T-helper 17 cell (primary cell): Measurements from ENCODE around the gene SLC22A17. TPM values are rescaled to one million over a fixed set of nuclear protein-coding genes. Genes with fewer than 3 reads are reported as not detected.
"Not testable (repeated sequence)": the region's sequence is repeated elsewhere in the genome, so short reads cannot be mapped to it uniquely, and the experiment has no call there.

Experiments used
- ATAC-seq: fragments of 150-1000 bp; cut with Tn5 transposase; 2 replicates; pipeline ENCODE4 v1.10.0; 2021; ENCODE audit warnings: mild to moderate bottlenecking, moderate library complexity
- DNase-seq, 3 donors: peaks; one replicate each; pipeline versions ENCODE4 v3.0.0 to v3.0.0-alpha.2; 2020 to 2021
- H3K9me3 ChIP-seq: one replicate; pipeline ENCODE4 v1.7.0; 2013; ENCODE audit warnings: low read length, mild to moderate bottlenecking; ENCODE audit not compliant: control insufficient read depth, poor library complexity, severe bottlenecking
- H3K27ac Mint-ChIP-seq: one replicate; pipeline ENCODE4 v1.8.0; 2022; ENCODE audit warnings: mild to moderate bottlenecking, moderate library complexity, mixed read lengths
- H3K27me3 Mint-ChIP-seq: one replicate; pipeline ENCODE4 v1.8.0; 2022; ENCODE audit warnings: mixed read lengths
- H3K36me3 Mint-ChIP-seq: one replicate; pipeline ENCODE4 v1.8.0; 2022; ENCODE audit warnings: low read depth, mixed read lengths
- H3K4me1 Mint-ChIP-seq: one replicate; pipeline ENCODE4 v1.8.0; 2022; ENCODE audit warnings: mild to moderate bottlenecking, mixed read lengths
- H3K4me3 Mint-ChIP-seq: one replicate; pipeline ENCODE4 v1.8.0; 2022; ENCODE audit warnings: mild to moderate bottlenecking, moderate library complexity, mixed read lengths
- total RNA-seq, 4 donors: library from RNA in 2 of 4; stranded (reverse) in 2 of 4; gene quantifications; one replicate each; pipeline ENCODE4 v1.2.3 and lab custom pipeline; 2022 to 2026

Gene SLC22A17
- 10 to 100 TPM in 1 of 2 donors, 1 to 10 TPM in 1; 3.7 to 10.5 TPM for total RNA-seq
- 3.4 to 3.5 reads per million in 2 donors for total RNA-seq (lab: John Stamatoyannopoulos, UW)

GRCh38 chr14:23352506-23353432 is at the start of gene SLC22A17:
SLC22A17 (minus strand) TSS chr14:23352887.
- H3K9me3 ChIP-seq: no peaks in the 10 kb centered on the region
- DNase-seq (peak in 2 of 3 donors; percentile 29 to 31), ATAC-seq (peak; percentile 93)
- Mint-ChIP-seq H3K27ac (peak within 1 kb of the TSS; percentile 72), H3K36me3 (peaks cover 12% of the 10 kb centered on the region), H3K27me3 (peaks cover 50% of the 10 kb centered on the region), H3K4me1 (peaks cover 18% of the 10 kb centered on the region), H3K4me3 (peak within 1 kb of the TSS; percentile 89)

GRCh38 chr14:23401291-23401690 is 48.6 kb upstream of the SLC22A17 start:
- no peak for ATAC-seq
- no peak overlapping the region for H3K4me3 Mint-ChIP-seq
- H3K4me1 Mint-ChIP-seq: no peaks in the 10 kb centered on the region
- no peak for DNase-seq
- peaks cover 42% of the 10 kb centered on the region for H3K27me3 Mint-ChIP-seq
- no peaks in the 10 kb centered on the region for H3K9me3 ChIP-seq
- H3K36me3 Mint-ChIP-seq: peaks cover 3% of the 10 kb centered on the region
- no peak overlapping the region for H3K27ac Mint-ChIP-seq

GRCh38 chr14:23400496-23401149 is 47.9 kb upstream of the SLC22A17 start:
- not testable (repeated sequence) for H3K4me3 Mint-ChIP-seq, H3K4me1 Mint-ChIP-seq, ATAC-seq

GRCh38 chr14:23399591-23399990 is 46.9 kb upstream of the SLC22A17 start:
- H3K4me3 Mint-ChIP-seq: no peak overlapping the region
- no peaks in the 10 kb centered on the region for H3K4me1 Mint-ChIP-seq
- DNase-seq: no peak
- no peak for ATAC-seq
- peaks cover 33% of the 10 kb centered on the region for H3K27me3 Mint-ChIP-seq
- H3K27ac Mint-ChIP-seq: no peak overlapping the region
- H3K36me3 Mint-ChIP-seq: peaks cover 3% of the 10 kb centered on the region
- no peaks in the 10 kb centered on the region for H3K9me3 ChIP-seq

More at GRCh38 chr14:23400496-23401149, 47.9 kb upstream of the SLC22A17 start:
- H3K27me3 Mint-ChIP-seq: peaks cover 39% of the 10 kb centered on the region
- H3K9me3 ChIP-seq, H3K36me3 Mint-ChIP-seq, H3K27ac Mint-ChIP-seq, DNase-seq: not testable (repeated sequence)

DNA sequence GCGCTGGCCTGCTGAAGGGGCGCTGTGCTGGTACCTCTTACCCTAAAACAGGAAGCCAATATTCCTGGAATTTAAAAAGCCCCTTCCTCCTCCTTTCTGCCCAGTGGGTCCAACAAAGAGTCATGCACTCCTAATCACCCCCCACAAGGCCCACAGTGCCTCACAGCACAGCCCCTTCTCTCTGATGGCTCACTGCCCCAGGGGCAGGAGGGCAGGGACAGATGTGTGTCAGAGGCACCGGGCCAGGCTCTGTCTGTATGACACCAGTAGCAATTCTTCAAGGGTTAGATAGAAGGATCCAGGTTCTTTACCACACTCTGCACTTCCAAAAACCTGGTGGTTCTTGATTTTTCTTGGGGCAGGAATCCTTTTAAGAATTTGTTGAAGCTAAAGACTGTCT is 46.4 kb upstream of the SLC22A17 start:
- H3K4me3 Mint-ChIP-seq: no peak overlapping the region
- no peaks in the 10 kb centered on the region for H3K9me3 ChIP-seq

GRCh38 chr14:23398348-23398747 is 45.7 kb upstream of the SLC22A17 start:
- Mint-ChIP-seq H3K4me1 (no peaks in the 10 kb centered on the region), H3K27ac (no peak overlapping the region), H3K4me3 (no peak overlapping the region), H3K36me3 (peaks cover 3% of the 10 kb centered on the region), H3K27me3 (peaks cover 34% of the 10 kb centered on the region)
- no peak for DNase-seq
- H3K9me3 ChIP-seq: no peaks in the 10 kb centered on the region
- no peak for ATAC-seq

More for the DNA sequence above, 46.4 kb upstream of the SLC22A17 start:
- H3K27ac Mint-ChIP-seq: no peak overlapping the region
- no peak for DNase-seq
- H3K4me1 Mint-ChIP-seq: no peaks in the 10 kb centered on the region
- peaks cover 3% of the 10 kb centered on the region for H3K36me3 Mint-ChIP-seq
- H3K27me3 Mint-ChIP-seq: peaks cover 34% of the 10 kb centered on the region
- ATAC-seq: no peak

- no peaks in the 10 kb centered on the region for H3K4me1 Mint-ChIP-seq
- H3K27ac Mint-ChIP-seq: no peak overlapping the region
- peaks cover 30% of the 10 kb centered on the region for H3K27me3 Mint-ChIP-seq
- no peaks in the 10 kb centered on the region for H3K36me3 Mint-ChIP-seq
- ATAC-seq (no peak), DNase-seq (no peak)
- H3K9me3 ChIP-seq: no peaks in the 10 kb centered on the region
- no peak overlapping the region for H3K4me3 Mint-ChIP-seq
Measured at GRCh38 chr14:23396781-23397407, 44.2 kb upstream of the SLC22A17 start.

- DNase-seq (no peak), ATAC-seq (no peak)
- H3K9me3 ChIP-seq: no peaks in the 10 kb centered on the region
- Mint-ChIP-seq H3K27ac (no peak overlapping the region), H3K36me3 (no peaks in the 10 kb centered on the region), H3K4me1 (no peaks in the 10 kb centered on the region), H3K27me3 (peaks cover 31% of the 10 kb centered on the region), H3K4me3 (no peak overlapping the region)
Measured at GRCh38 chr14:23396126-23396525, 43.4 kb upstream of the SLC22A17 start.

GRCh38 chr14:23392613-23393012 is 39.9 kb upstream of the SLC22A17 start:
- no peaks in the 10 kb centered on the region for H3K36me3 Mint-ChIP-seq
- no peaks in the 10 kb centered on the region for H3K9me3 ChIP-seq
- peaks cover 45% of the 10 kb centered on the region for H3K27me3 Mint-ChIP-seq
- no peak overlapping the region for H3K4me3 Mint-ChIP-seq
- H3K27ac Mint-ChIP-seq: no peak overlapping the region
- ATAC-seq (no peak), DNase-seq (no peak)
- H3K4me1 Mint-ChIP-seq: peaks cover 5% of the 10 kb centered on the region

DNA sequence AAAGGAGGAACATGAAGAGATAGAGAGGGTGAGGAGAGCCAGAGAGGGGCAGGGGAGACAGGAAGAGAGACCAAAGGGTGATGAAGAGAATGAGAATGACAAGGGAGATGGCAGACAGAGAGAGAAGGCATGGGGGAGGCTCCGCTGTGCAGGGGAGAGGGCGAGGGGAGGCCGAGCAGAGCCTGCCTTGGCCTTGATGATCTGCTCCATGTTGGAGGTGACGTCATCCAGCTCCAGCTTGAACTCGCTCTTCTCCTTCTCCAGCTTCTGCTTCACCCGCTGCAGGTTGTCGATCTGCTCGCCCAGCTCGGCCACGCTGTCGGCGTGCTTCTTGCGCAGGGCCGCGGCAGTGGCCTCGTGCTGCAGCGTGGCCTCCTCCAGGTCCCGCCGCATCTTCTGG is 37.2 kb upstream of the SLC22A17 start:
- not testable (repeated sequence) for H3K36me3 Mint-ChIP-seq, H3K4me3 Mint-ChIP-seq, DNase-seq, ATAC-seq, H3K4me1 Mint-ChIP-seq, H3K9me3 ChIP-seq
- Mint-ChIP-seq H3K27me3 (peaks cover 43% of the 10 kb centered on the region), H3K27ac (peak overlapping the region; percentile 61)

DNA sequence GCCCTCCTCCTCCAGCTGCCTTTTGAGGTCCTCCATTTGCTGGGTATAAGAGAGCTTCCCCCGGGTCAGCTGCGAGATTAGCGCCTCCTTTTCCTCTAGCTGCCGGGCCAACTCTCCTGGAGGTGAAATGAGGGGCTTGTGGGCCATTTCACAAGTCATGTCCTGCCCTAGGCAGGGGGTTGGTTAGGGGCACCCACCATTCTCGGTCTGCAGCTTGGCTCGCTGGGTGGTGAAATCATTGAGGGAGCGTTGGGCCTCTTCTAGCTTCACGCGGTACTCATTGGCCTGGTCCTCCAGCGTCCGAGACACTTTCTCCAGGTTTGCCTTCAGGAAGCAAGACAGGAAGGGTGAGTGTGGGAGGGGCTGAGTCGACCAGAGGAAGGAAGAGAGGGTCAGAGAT is 36.7 kb upstream of the SLC22A17 start:
- Mint-ChIP-seq H3K36me3 (no peaks in the 10 kb centered on the region), H3K4me3 (no peak overlapping the region), H3K27me3 (peaks cover 48% of the 10 kb centered on the region), H3K4me1 (peaks cover 5% of the 10 kb centered on the region), H3K27ac (no peak overlapping the region)
- no peaks in the 10 kb centered on the region for H3K9me3 ChIP-seq
- ATAC-seq: no peak
- DNase-seq: no peak

DNA sequence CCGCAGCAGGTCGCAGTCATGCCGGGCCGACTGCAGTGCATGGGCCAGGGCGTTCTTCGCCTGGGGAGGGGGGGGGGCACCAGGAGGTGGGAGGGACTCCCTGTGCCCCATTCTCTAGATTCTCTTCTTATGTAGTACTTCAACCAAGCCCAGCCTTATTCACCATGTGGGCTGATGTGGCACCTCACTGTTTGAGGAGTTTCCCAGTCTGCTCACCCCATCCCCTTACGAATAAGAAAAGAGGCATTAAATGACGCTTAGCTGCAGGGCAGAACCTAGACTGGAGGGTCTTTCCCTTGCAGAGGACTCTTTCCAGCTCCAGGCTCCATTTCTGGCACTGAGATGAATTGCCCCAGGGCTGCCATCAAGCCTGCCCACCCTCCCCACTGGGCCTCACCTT is 36.3 kb upstream of the SLC22A17 start:
- Mint-ChIP-seq H3K4me1 (peaks cover 5% of the 10 kb centered on the region), H3K36me3 (no peaks in the 10 kb centered on the region), H3K4me3 (no peak overlapping the region), H3K27me3 (peaks cover 46% of the 10 kb centered on the region), H3K27ac (no peak overlapping the region)
- no peaks in the 10 kb centered on the region for H3K9me3 ChIP-seq
- ATAC-seq (no peak), DNase-seq (no peak)
